GM19240 (cell line): ENCODE results near the gene EXOG.

Source experiments
- DNase-seq: peaks from one replicate; pipeline ENCODE4 v3.0.0; 2011; ENCODE audit warnings: low spot score; ENCODE audit not compliant: insufficient read length

The EXOG gene

GRCh38 chr3:38544926-38545325, 48.8 kb downstream of the EXOG start:
- DNase-seq: no peak

GRCh38 chr3:38545550-38545949, 49.4 kb downstream of the EXOG start:
- DNase-seq: no peak

GRCh38 chr3:38545983-38546382, 49.8 kb downstream of the EXOG start:
- DNase-seq: no peak

- DNase-seq: no peak
Measured at GRCh38 chr3:38548154-38548931, 52.2 kb downstream of the EXOG start.

GRCh38 chr3:38549082-38549481, 52.9 kb downstream of the EXOG start:
- no peak for DNase-seq

- DNase-seq: no peak
Measured at GRCh38 chr3:38549486-38549885, 53.3 kb downstream of the EXOG start.

- no peak for DNase-seq
Measured at GRCh38 chr3:38549957-38550840, 54.1 kb downstream of the EXOG start.

- DNase-seq: no peak
Measured at GRCh38 chr3:38551026-38551832, 55.1 kb downstream of the EXOG start.

GRCh38 chr3:38552364-38552763, 56.2 kb downstream of the EXOG start:
- no peak for DNase-seq

- no peak for DNase-seq
Measured at GRCh38 chr3:38553071-38553470, 56.9 kb downstream of the EXOG start.

GRCh38 chr3:38554127-38554827, 58.1 kb downstream of the EXOG start:
- no peak for DNase-seq

- DNase-seq: no peak
Measured at GRCh38 chr3:38555149-38555840, 59.2 kb downstream of the EXOG start.

GRCh38 chr3:38555926-38556325, 59.8 kb downstream of the EXOG start:
- DNase-seq: no peak

- no peak for DNase-seq
Measured at GRCh38 chr3:38556640-38557358, 60.7 kb downstream of the EXOG start.

GRCh38 chr3:38558864-38559263, 62.7 kb downstream of the EXOG start:
- DNase-seq: no peak

- no peak for DNase-seq
Measured at GRCh38 chr3:38560284-38560683, 64.1 kb downstream of the EXOG start.

GRCh38 chr3:38560996-38561717, 65.0 kb downstream of the EXOG start:
- no peak for DNase-seq

GRCh38 chr3:38561746-38562466, 65.8 kb downstream of the EXOG start:
- DNase-seq: no peak
